Activated T-cell treated with anti-CD3 and anti-CD28 coated beads, Interleukin-2, amount 50 U/mL, for 72 hours (primary cell): ENCODE results near the gene ZDHHC19. TPM values are rescaled to one million over a fixed set of nuclear protein-coding genes. Genes with fewer than 3 reads are reported as not detected.
"Not testable (repeated sequence)": the region's sequence is repeated elsewhere in the genome, so short reads cannot be mapped to it uniquely, and the experiment has no call there.

ENCODE experiments used
- ATAC-seq, 2 donors: fragments of 150-1000 bp; cut with Tn5 transposase; replicated peaks in 1 of 2; 2 replicates each; pipeline ENCODE4 v1.10.0; 2021; ENCODE audit warnings: moderate library complexity in 2 of 2, mild to moderate bottlenecking in 1 of 2
- DNase-seq, 2 donors: peaks; one replicate each; pipeline ENCODE4 v3.0.0; 2021 to 2022; ENCODE audit warnings: mixed read lengths in 1 of 2
- H3K27ac Mint-ChIP-seq: one replicate; pipeline ENCODE4 v1.8.0; 2022; ENCODE audit warnings: mild to moderate bottlenecking, moderate library complexity, mixed read lengths
- H3K27me3 Mint-ChIP-seq: one replicate; pipeline ENCODE4 v1.8.0; 2022; ENCODE audit warnings: low read depth, mixed read lengths
- H3K36me3 Mint-ChIP-seq, 2 donors: one replicate each; pipeline ENCODE4 v1.8.0; 2022; ENCODE audit warnings: mixed read lengths in 2 of 2, mild to moderate bottlenecking in 1 of 2; ENCODE audit not compliant: insufficient read depth in 2 of 2
- H3K4me1 Mint-ChIP-seq: one replicate; pipeline ENCODE4 v1.8.0; 2022; ENCODE audit warnings: low read depth, mixed read lengths
- H3K4me3 Mint-ChIP-seq, 2 donors: one replicate each; pipeline ENCODE4 v1.8.0; 2022; ENCODE audit warnings: mild to moderate bottlenecking in 2 of 2, mixed read lengths in 2 of 2, moderate library complexity in 2 of 2
- H3K9me3 Mint-ChIP-seq, 2 donors: one replicate each; pipeline ENCODE4 v1.8.0; 2022; ENCODE audit warnings: mixed read lengths in 2 of 2
- total RNA-seq, 2 donors: library from RNA; stranded (reverse); gene quantifications; one replicate each; pipeline ENCODE4 v1.2.3, GENCODE V29; 2022

The ZDHHC19 gene
- total RNA-seq, 2 donors from 2014 or later = not detected

GRCh38 chr3:196175722-196176121 lies 35.5 kb downstream of the ZDHHC19 start:
- Mint-ChIP-seq H3K4me1 (peaks cover 22% of the 10 kb centered on the region), H3K27me3 (no peaks in the 10 kb centered on the region), H3K4me3 (no peak overlapping the region), H3K27ac (no peak overlapping the region), H3K36me3 (no peaks in the 10 kb centered on the region), H3K9me3 (peaks cover 0 to 2% of the 10 kb centered on the region in 2 donors)
- DNase-seq = no peak
- ATAC-seq = no peak

GRCh38 chr3:196175116-196175625 lies 36.0 kb downstream of the ZDHHC19 start:
- H3K9me3 Mint-ChIP-seq = peaks cover 0 to 2% of the 10 kb centered on the region in 2 donors
- H3K27ac Mint-ChIP-seq = no peak overlapping the region
- H3K27me3 Mint-ChIP-seq = no peaks in the 10 kb centered on the region
- ATAC-seq (no peak), DNase-seq (no peak)
- no peaks in the 10 kb centered on the region for H3K36me3 Mint-ChIP-seq
- no peak overlapping the region for H3K4me3 Mint-ChIP-seq
- peaks cover 16% of the 10 kb centered on the region for H3K4me1 Mint-ChIP-seq

GRCh38 chr3:196174652-196175051 lies 36.5 kb downstream of the ZDHHC19 start:
- H3K36me3 Mint-ChIP-seq = no peaks in the 10 kb centered on the region
- H3K27ac Mint-ChIP-seq = no peak overlapping the region
- no peak overlapping the region for H3K4me3 Mint-ChIP-seq
- peaks cover 11% of the 10 kb centered on the region for H3K4me1 Mint-ChIP-seq
- peaks cover 0 to 2% of the 10 kb centered on the region in 2 donors for H3K9me3 Mint-ChIP-seq
- no peak for ATAC-seq
- no peaks in the 10 kb centered on the region for H3K27me3 Mint-ChIP-seq
- DNase-seq = no peak

GRCh38 chr3:196170296-196170695 lies 40.9 kb downstream of the ZDHHC19 start:
- not testable (repeated sequence) for H3K36me3 Mint-ChIP-seq, H3K27me3 Mint-ChIP-seq, H3K9me3 Mint-ChIP-seq, H3K4me3 Mint-ChIP-seq, ATAC-seq, DNase-seq, H3K27ac Mint-ChIP-seq
- peaks cover 15% of the 10 kb centered on the region for H3K4me1 Mint-ChIP-seq

GRCh38 chr3:196169836-196170240 lies 41.4 kb downstream of the ZDHHC19 start:
- Mint-ChIP-seq H3K27ac (no peak overlapping the region), H3K36me3 (no peaks in the 10 kb centered on the region), H3K4me3 (no peak overlapping the region), H3K27me3 (no peaks in the 10 kb centered on the region), H3K4me1 (peaks cover 15% of the 10 kb centered on the region), H3K9me3 (peaks cover 0 to 2% of the 10 kb centered on the region in 2 donors)
- ATAC-seq = no peak
- no peak for DNase-seq

- peaks cover 0 to 2% of the 10 kb centered on the region in 2 donors for H3K9me3 Mint-ChIP-seq
- no peak overlapping the region for H3K27ac Mint-ChIP-seq
- H3K36me3 Mint-ChIP-seq = no peaks in the 10 kb centered on the region
- H3K4me3 Mint-ChIP-seq = no peak overlapping the region
- no peaks in the 10 kb centered on the region for H3K27me3 Mint-ChIP-seq
- DNase-seq (no peak), ATAC-seq (no peak)
- peaks cover 15% of the 10 kb centered on the region for H3K4me1 Mint-ChIP-seq
These were observed 42.3 kb downstream of the ZDHHC19 start for GRCh38 chr3:196168808-196169391.

- peaks cover 0 to 2% of the 10 kb centered on the region in 2 donors for H3K9me3 Mint-ChIP-seq
- peak overlapping the region; percentile 9 for H3K27ac Mint-ChIP-seq
- peak in 1 of 2 donors; percentile 47 for DNase-seq
- peaks cover 15% of the 10 kb centered on the region for H3K4me1 Mint-ChIP-seq
- peak; percentile 93 to 98 for ATAC-seq
- no peaks in the 10 kb centered on the region for H3K27me3 Mint-ChIP-seq
- H3K4me3 Mint-ChIP-seq = peak overlapping the region in 1 of 2 donors; percentile 28
- H3K36me3 Mint-ChIP-seq = no peaks in the 10 kb centered on the region
These were observed 44.5 kb downstream of the ZDHHC19 start for GRCh38 chr3:196166741-196167140.

- ATAC-seq (no peak), DNase-seq (no peak)
- Mint-ChIP-seq H3K27me3 (no peaks in the 10 kb centered on the region), H3K4me3 (no peak overlapping the region), H3K27ac (no peak overlapping the region), H3K4me1 (peaks cover 15% of the 10 kb centered on the region), H3K36me3 (no peaks in the 10 kb centered on the region), H3K9me3 (peaks cover 0 to under 1% of the 10 kb centered on the region in 2 donors)
These were observed 45.4 kb downstream of the ZDHHC19 start for GRCh38 chr3:196165850-196166249.

GRCh38 chr3:196165006-196165575 lies 46.1 kb downstream of the ZDHHC19 start:
- not testable (repeated sequence) for DNase-seq, H3K27ac Mint-ChIP-seq, H3K4me3 Mint-ChIP-seq, H3K27me3 Mint-ChIP-seq, ATAC-seq, H3K9me3 Mint-ChIP-seq, H3K36me3 Mint-ChIP-seq
- peaks cover 23% of the 10 kb centered on the region for H3K4me1 Mint-ChIP-seq

GRCh38 chr3:196164576-196164975 lies 46.6 kb downstream of the ZDHHC19 start:
- H3K27me3 Mint-ChIP-seq = no peaks in the 10 kb centered on the region
- H3K9me3 Mint-ChIP-seq = no peaks in the 10 kb centered on the region
- H3K4me3 Mint-ChIP-seq = no peak overlapping the region
- no peak overlapping the region for H3K27ac Mint-ChIP-seq
- H3K4me1 Mint-ChIP-seq = peaks cover 28% of the 10 kb centered on the region
- ATAC-seq (no peak), DNase-seq (no peak)
- no peaks in the 10 kb centered on the region for H3K36me3 Mint-ChIP-seq

- ATAC-seq = no peak
- H3K27ac Mint-ChIP-seq = no peak overlapping the region
These were observed 47.3 kb downstream of the ZDHHC19 start for GRCh38 chr3:196163666-196164493.

GRCh38 chr3:196163212-196163611 lies 48.0 kb downstream of the ZDHHC19 start:
- ATAC-seq (no peak), DNase-seq (no peak)
- Mint-ChIP-seq H3K36me3 (no peaks in the 10 kb centered on the region), H3K27ac (no peak overlapping the region), H3K9me3 (no peaks in the 10 kb centered on the region), H3K4me1 (peaks cover 28% of the 10 kb centered on the region), H3K4me3 (no peak overlapping the region), H3K27me3 (no peaks in the 10 kb centered on the region)

More at GRCh38 chr3:196163666-196164493, 47.3 kb downstream of the ZDHHC19 start:
- Mint-ChIP-seq H3K9me3 (no peaks in the 10 kb centered on the region), H3K4me3 (no peak overlapping the region), H3K27me3 (no peaks in the 10 kb centered on the region), H3K36me3 (no peaks in the 10 kb centered on the region), H3K4me1 (peaks cover 28% of the 10 kb centered on the region)
- DNase-seq = no peak

- no peak overlapping the region for H3K4me3 Mint-ChIP-seq
- H3K27me3 Mint-ChIP-seq = no peaks in the 10 kb centered on the region
- H3K36me3 Mint-ChIP-seq = no peaks in the 10 kb centered on the region
- no peak for ATAC-seq
- no peak overlapping the region for H3K27ac Mint-ChIP-seq
- H3K9me3 Mint-ChIP-seq = no peaks in the 10 kb centered on the region
- no peak for DNase-seq
- H3K4me1 Mint-ChIP-seq = peaks cover 28% of the 10 kb centered on the region
These were observed 48.5 kb downstream of the ZDHHC19 start for GRCh38 chr3:196162679-196163078.
